Measurements from ENCODE around the gene SEMA5B.

DNA sequence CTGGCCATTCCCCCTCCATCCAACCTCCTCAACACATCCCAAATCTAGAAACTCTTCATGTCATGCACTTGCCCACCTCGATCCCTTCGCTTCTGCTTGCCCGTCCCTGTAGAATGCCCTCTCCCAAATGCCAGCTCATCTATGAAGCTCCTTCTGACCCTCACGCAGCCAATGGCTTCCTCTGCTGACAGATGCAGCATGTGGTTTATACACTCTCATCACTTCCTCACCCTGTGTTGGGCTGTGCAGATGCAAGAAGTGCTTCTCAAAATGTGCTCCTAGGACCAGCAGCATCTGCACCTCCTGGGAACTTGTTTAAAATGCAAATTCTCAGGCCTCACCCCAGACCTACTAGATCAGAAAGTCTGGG, 51.7 kb downstream of the SEMA5B start:
- TF ChIP-seq, protein P1, sequence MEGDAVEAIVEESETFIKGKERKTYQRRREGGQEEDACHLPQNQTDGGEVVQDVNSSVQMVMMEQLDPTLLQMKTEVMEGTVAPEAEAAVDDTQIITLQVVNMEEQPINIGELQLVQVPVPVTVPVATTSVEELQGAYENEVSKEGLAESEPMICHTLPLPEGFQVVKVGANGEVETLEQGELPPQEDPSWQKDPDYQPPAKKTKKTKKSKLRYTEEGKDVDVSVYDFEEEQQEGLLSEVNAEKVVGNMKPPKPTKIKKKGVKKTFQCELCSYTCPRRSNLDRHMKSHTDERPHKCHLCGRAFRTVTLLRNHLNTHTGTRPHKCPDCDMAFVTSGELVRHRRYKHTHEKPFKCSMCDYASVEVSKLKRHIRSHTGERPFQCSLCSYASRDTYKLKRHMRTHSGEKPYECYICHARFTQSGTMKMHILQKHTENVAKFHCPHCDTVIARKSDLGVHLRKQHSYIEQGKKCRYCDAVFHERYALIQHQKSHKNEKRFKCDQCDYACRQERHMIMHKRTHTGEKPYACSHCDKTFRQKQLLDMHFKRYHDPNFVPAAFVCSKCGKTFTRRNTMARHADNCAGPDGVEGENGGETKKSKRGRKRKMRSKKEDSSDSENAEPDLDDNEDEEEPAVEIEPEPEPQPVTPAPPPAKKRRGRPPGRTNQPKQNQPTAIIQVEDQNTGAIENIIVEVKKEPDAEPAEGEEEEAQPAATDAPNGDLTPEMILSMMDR (IDR thresholded peaks at IDR 0.05), result no peak
- no peak for TF ChIP-seq EZH2 (IDR thresholded peaks at IDR 0.05; ENCODE audit: borderline replicate concordance, insufficient read depth, low read depth, low read length, poor library complexity, severe bottlenecking)
